Measurements from ENCODE around the gene GJC1.

GJC1 gene

GRCh38 chr17:44768505-44769142, 61.5 kb downstream of the GJC1 start:
- Mint-ChIP-seq H3K27me3 (ENCODE audit: low read depth, poor library complexity) (peaks cover 19% of the 10 kb centered on the region), H3K9me3 (no peaks in the 10 kb centered on the region), H3K27ac (no peak overlapping the region), H3K4me3 (no peak overlapping the region), H3K4me1 (peaks cover 23% of the 10 kb centered on the region), H3K36me3 (ENCODE audit: low read depth) (no peaks in the 10 kb centered on the region)
- DNase-seq = no peak
- TF ChIP-seq CTCF (IDR thresholded peaks at IDR 0.05) = no peak

GRCh38 chr17:44767493-44767892, 62.6 kb downstream of the GJC1 start:
- TF ChIP-seq CTCF (IDR thresholded peaks at IDR 0.05) = no peak
- no peak for DNase-seq
- Mint-ChIP-seq H3K27ac (no peak overlapping the region), H3K4me1 (peaks cover 23% of the 10 kb centered on the region), H3K4me3 (no peak overlapping the region), H3K9me3 (no peaks in the 10 kb centered on the region), H3K36me3 (ENCODE audit: low read depth) (no peaks in the 10 kb centered on the region), H3K27me3 (ENCODE audit: low read depth, poor library complexity) (peaks cover 19% of the 10 kb centered on the region)

- no peak for DNase-seq
- H3K36me3 Mint-ChIP-seq (ENCODE audit: low read depth) = no peaks in the 10 kb centered on the region
- H3K4me3 Mint-ChIP-seq = no peak overlapping the region
- H3K27me3 Mint-ChIP-seq (ENCODE audit: low read depth, poor library complexity) = peaks cover 26% of the 10 kb centered on the region
- no peaks in the 10 kb centered on the region for H3K9me3 Mint-ChIP-seq
- TF ChIP-seq CTCF (IDR thresholded peaks at IDR 0.05) = no peak
- H3K27ac Mint-ChIP-seq = no peak overlapping the region
- H3K4me1 Mint-ChIP-seq = peaks cover 18% of the 10 kb centered on the region
Observed at GRCh38 chr17:44766409-44767038, 63.6 kb downstream of the GJC1 start.

GRCh38 chr17:44765965-44766364, 64.1 kb downstream of the GJC1 start:
- Mint-ChIP-seq H3K4me1 (peaks cover 18% of the 10 kb centered on the region), H3K9me3 (no peaks in the 10 kb centered on the region), H3K4me3 (no peak overlapping the region), H3K27ac (no peak overlapping the region), H3K36me3 (ENCODE audit: low read depth) (no peaks in the 10 kb centered on the region), H3K27me3 (ENCODE audit: low read depth, poor library complexity) (peaks cover 27% of the 10 kb centered on the region)
- TF ChIP-seq CTCF (IDR thresholded peaks at IDR 0.05) = no peak
- DNase-seq = no peak

- Mint-ChIP-seq H3K9me3 (no peaks in the 10 kb centered on the region), H3K4me3 (no peak overlapping the region), H3K27ac (no peak overlapping the region)
Observed at GRCh38 chr17:44763170-44763569, 66.9 kb downstream of the GJC1 start.

More at GRCh38 chr17:44763170-44763569, 66.9 kb downstream of the GJC1 start:
- peaks cover 39% of the 10 kb centered on the region for H3K27me3 Mint-ChIP-seq (ENCODE audit: low read depth, poor library complexity)
- no peak for DNase-seq
- TF ChIP-seq CTCF (IDR thresholded peaks at IDR 0.05) = no peak
- H3K36me3 Mint-ChIP-seq (ENCODE audit: low read depth) = no peaks in the 10 kb centered on the region
- H3K4me1 Mint-ChIP-seq = peaks cover 14% of the 10 kb centered on the region

Data from nephron progenitor cell (in vitro differentiated cells).